Inflammatory macrophage treated with lipopolysaccharide for 4 hours (primary cell): ENCODE data around the gene SGMS1.
"Not testable (repeated sequence)": the region's sequence is repeated elsewhere in the genome, so short reads cannot be mapped to it uniquely, and the experiment has no call there.

Source experiments
- DNase-seq: peaks from one replicate; pipeline ENCODE4 v3.0.0-alpha.2; 2020

SGMS1 gene

DNA sequence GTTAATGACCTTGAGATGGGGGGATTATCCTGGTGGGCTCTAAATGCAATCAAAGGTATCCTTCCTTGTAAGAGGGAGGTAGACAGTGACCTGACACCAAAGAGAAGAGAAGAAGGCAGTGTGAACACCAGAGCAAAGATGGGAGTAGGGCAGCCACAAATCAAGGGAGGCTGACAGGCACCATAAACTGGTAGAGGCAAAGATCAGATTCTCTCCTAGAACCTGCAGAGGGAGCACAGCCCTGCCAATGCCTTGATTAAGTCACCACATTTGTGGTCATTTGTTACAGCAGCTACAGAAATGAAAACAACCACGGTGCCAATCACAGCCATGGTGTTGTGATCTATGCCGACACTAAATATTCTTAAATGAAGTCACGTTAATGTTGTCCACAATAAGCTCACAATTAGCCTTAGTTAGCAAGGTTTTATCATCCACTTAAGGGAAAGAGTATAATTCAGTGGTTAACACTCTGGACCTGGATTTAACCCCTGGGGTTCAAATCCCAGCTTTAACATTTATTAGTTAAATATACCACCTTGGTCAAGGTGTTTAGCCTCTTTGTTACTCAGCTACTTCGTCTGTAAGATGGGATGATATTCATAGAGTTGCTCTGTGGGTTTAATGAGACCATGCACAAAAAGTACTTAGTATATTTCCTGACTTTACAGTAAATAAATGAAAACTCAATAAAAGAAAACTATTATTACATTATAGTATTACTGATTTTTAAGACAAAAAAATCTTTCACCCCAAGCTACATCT, 70.8 kb downstream of the SGMS1 start:
- DNase-seq, result peak; percentile 27

GRCh38 chr10:50552308-50552707, 71.4 kb downstream of the SGMS1 start:
- DNase-seq, result no peak

DNA sequence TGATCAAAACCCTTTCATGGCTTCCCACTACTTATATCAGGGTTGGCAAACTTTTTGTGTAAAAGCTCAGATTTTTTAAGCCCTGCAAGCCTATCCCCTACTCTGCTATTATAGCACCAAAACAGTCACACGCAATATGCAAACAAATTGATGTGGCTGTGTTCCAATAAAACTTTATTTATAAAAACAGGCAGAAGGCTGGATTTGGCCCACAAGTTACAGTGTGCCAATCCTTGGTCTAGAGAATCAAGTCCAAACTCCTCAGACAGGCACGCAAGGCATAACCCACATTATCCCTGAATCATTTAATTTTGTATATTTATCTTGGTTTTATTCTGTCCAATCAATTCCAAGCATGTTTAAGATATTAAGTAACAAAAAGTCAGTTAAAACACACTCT, 71.9 kb downstream of the SGMS1 start:
- no peak for DNase-seq

DNA sequence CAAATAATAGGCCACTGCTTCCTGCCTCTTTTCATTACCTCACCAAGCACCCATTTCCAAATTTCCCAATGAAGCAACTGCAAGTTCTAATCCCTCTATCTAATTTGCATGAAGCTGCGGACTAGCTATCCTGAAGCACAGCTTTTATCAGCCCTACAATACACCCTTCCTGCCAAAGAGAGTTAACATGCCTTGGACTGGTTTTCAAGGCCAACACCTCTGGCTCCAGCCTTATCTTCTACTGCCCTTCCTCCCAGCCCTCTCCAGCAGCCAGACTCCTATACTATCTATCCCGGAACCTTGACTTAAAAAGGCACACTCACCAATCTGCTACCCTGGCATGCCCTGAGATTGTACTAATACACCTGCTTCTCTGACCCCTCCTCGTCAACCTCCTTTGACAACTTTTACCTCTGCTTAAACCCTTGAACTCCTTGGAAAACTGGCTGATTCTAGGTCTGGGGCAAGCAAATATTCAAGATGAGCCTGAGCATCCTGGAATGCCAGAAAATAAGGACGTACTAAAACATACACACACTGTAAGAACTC, 73.4 kb downstream of the SGMS1 start:
- DNase-seq, result peak; percentile 42

GRCh38 chr10:50549186-50549585, 74.6 kb downstream of the SGMS1 start:
- DNase-seq, result not testable (repeated sequence)

GRCh38 chr10:50548481-50548880, 75.3 kb downstream of the SGMS1 start:
- DNase-seq, result not testable (repeated sequence)

GRCh38 chr10:50546287-50546686, 77.5 kb downstream of the SGMS1 start:
- not testable (repeated sequence) for DNase-seq

GRCh38 chr10:50545846-50546245, 77.9 kb downstream of the SGMS1 start:
- no peak for DNase-seq

GRCh38 chr10:50544857-50545429, 78.8 kb downstream of the SGMS1 start:
- no peak for DNase-seq

GRCh38 chr10:50544095-50544856, 79.5 kb downstream of the SGMS1 start:
- DNase-seq, result no peak

DNA sequence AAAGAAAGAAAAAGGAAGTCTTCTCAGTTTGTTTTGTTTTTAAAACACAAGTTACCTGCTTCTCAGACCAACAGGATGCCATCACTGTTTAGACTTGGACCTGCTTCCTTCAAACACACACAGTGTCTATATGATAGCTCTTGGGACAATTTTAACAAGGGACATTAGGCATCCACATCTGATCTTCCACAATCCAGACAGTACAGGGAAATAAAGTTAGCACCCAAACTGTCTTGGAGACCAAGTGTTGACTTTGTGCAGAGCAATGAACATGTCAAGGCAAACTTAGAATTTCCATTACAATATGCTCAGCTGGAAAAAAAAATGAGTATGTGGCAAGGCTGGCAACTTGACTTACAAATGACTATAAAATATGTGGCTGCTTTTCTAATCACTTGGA, 80.9 kb downstream of the SGMS1 start:
- DNase-seq, result no peak

- DNase-seq, result no peak
Observed at GRCh38 chr10:50541921-50542320, 81.8 kb downstream of the SGMS1 start.

DNA sequence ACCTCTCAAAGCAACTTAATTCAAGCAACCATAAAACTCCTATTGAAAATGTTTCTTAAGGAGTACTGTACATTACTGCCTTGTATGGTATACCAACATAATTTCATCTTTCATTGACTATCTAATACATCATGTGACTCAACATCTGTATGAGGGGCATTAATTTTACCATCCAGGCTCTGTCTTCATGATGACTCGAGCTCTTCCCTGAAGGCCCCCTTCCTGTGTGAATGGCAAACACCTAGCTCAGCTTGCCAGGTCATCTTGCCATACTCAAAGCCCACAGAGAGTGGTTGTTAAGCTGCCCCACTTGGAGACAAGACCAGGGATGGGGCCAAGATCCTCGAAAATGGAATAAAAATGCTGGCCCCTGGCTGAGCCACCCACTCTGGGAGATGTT, 82.4 kb downstream of the SGMS1 start:
- DNase-seq, result no peak

DNA sequence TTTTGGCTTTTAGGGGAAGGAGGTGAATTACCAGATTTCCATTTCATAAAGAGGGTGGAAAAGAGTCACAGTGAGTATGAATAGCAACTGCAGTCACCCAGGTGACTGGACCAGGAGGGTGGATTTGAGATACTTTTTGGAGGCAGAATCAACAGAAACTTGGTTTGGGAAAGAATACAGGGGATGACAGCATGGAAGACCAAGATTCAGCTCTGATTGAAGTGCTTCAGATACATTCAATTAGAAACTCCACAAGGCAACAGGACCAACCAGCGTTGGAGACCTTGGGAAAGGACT, 83.0 kb downstream of the SGMS1 start:
- no peak for DNase-seq

GRCh38 chr10:50540069-50540825, 83.5 kb downstream of the SGMS1 start:
- peak; percentile 92 for DNase-seq

- peak; percentile 69 for DNase-seq
Observed at GRCh38 chr10:50538555-50539398, 85.0 kb downstream of the SGMS1 start.

- no peak for DNase-seq
Observed at GRCh38 chr10:50536617-50537240, 87.0 kb downstream of the SGMS1 start.

- DNase-seq, result not testable (repeated sequence)
Observed at GRCh38 chr10:50534748-50535376, 88.9 kb downstream of the SGMS1 start.

- peak; percentile 54 for DNase-seq
Observed at GRCh38 chr10:50533296-50533695, 90.5 kb downstream of the SGMS1 start.

- no peak for DNase-seq
Observed at GRCh38 chr10:50531388-50532077, 92.2 kb downstream of the SGMS1 start.
